GM23338 (cell line): ENCODE results near the gene EYS.

ENCODE experiments used
- CREB1 ChIP-seq: fragments of 250-450 bp; sonication (Bioruptor Pico); IDR thresholded peaks from 2 replicates; pipeline ENCODE4 v1.5.0; 2020; ENCODE audit warnings: low read depth, mild to moderate bottlenecking, moderate library complexity
- EZH2 ChIP-seq: fragments of 200-600 bp; sonication (generic); IDR thresholded peaks from one replicate; pipeline ENCODE4 v1.8.0; 2017; ENCODE audit warnings: antibody characterized with exemption, mild to moderate bottlenecking, low read depth; ENCODE audit not compliant: unreplicated experiment
- EZH2phosphoT487 ChIP-seq: fragments of 200-600 bp; sonication (generic); IDR thresholded peaks from one replicate; pipeline ENCODE4 v1.8.1; 2018; ENCODE audit warnings: antibody characterized with exemption; ENCODE audit not compliant: unreplicated experiment
- JUNB ChIP-seq: IDR thresholded peaks from one replicate; pipeline ENCODE4 v1.6.1; 2016; ENCODE audit warnings: antibody characterized with exemption; ENCODE audit not compliant: unreplicated experiment
- POLR2AphosphoS5 ChIP-seq: IDR thresholded peaks from 2 replicates; pipeline ENCODE4 v1.6.1; 2016; ENCODE audit warnings: antibody characterized with exemption, low read depth
- ZNF114 ChIP-seq: fragments of 250-450 bp; sonication (Bioruptor Pico); IDR thresholded peaks from 2 replicates; pipeline ENCODE4 v1.5.0; 2020; ENCODE audit warnings: mild to moderate bottlenecking, moderate library complexity
- ZNF331 ChIP-seq: fragments of 250-450 bp; sonication (Bioruptor Pico); IDR thresholded peaks from 2 replicates; pipeline ENCODE4 v1.5.0; 2020; ENCODE audit warnings: low read depth, mild to moderate bottlenecking, moderate library complexity
- TF ChIP-seq, protein P1 (sequence below), 2 experiments: fragments of 200-600 bp in 1 of 2; sonication (generic) in 1 of 2; conservative IDR thresholded peaks; 2 replicates each; pipeline versions ENCODE4 v1.5.1 to v1.6.1; 2016 to 2017; ENCODE audit warnings: antibody characterized with exemption in 2 of 2, low read depth in 2 of 2, mild to moderate bottlenecking in 2 of 2, moderate library complexity in 1 of 2
- TF ChIP-seq, protein P2 (sequence below): IDR thresholded peaks from one replicate; pipeline ENCODE4 v1.6.1; 2018; ENCODE audit warnings: antibody characterized with exemption; ENCODE audit not compliant: unreplicated experiment
- TF ChIP-seq, protein P3 (sequence below): IDR thresholded peaks from 2 replicates; pipeline ENCODE4 v1.6.1; 2016; ENCODE audit warnings: antibody characterized with exemption

DNA sequence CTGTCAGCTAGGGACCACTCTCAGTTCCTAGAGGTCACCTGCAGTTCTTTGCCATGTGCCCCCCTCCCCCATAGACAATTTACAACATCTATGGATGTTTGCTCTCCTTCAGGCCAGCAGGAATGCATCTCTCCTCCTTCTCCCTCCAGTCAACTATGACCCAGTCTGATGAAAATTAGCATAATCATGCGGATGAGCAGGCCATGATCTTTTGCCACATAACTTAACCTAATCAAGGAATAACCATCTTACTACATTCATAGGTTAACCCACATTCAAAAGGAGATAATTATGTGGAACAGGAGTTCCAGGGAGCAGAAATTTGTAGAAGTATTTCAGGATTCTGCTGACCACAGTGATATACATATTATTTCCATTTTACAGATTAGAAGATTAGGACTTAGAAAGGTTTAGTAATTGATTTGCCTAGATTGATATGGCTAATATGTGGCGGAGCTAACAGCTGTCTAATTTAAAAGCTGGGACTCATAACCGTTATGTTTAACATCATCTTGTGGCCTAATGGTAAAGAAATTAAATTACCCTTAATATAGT, 1585.9 kb downstream of the EYS start:
- TF ChIP-seq, protein P1, sequence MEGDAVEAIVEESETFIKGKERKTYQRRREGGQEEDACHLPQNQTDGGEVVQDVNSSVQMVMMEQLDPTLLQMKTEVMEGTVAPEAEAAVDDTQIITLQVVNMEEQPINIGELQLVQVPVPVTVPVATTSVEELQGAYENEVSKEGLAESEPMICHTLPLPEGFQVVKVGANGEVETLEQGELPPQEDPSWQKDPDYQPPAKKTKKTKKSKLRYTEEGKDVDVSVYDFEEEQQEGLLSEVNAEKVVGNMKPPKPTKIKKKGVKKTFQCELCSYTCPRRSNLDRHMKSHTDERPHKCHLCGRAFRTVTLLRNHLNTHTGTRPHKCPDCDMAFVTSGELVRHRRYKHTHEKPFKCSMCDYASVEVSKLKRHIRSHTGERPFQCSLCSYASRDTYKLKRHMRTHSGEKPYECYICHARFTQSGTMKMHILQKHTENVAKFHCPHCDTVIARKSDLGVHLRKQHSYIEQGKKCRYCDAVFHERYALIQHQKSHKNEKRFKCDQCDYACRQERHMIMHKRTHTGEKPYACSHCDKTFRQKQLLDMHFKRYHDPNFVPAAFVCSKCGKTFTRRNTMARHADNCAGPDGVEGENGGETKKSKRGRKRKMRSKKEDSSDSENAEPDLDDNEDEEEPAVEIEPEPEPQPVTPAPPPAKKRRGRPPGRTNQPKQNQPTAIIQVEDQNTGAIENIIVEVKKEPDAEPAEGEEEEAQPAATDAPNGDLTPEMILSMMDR (conservative IDR thresholded peaks at IDR 0.05; ENCODE audit: low read depth in 2 of 2) = no peak
- TF ChIP-seq POLR2AphosphoS5 (no peak), EZH2 (no peak), ZNF114 (no peak), EZH2phosphoT487 (no peak), ZNF331 (no peak), CREB1 (CRISPR knock-in tag) (no peak), JUNB (no peak)
- TF ChIP-seq, protein P2, sequence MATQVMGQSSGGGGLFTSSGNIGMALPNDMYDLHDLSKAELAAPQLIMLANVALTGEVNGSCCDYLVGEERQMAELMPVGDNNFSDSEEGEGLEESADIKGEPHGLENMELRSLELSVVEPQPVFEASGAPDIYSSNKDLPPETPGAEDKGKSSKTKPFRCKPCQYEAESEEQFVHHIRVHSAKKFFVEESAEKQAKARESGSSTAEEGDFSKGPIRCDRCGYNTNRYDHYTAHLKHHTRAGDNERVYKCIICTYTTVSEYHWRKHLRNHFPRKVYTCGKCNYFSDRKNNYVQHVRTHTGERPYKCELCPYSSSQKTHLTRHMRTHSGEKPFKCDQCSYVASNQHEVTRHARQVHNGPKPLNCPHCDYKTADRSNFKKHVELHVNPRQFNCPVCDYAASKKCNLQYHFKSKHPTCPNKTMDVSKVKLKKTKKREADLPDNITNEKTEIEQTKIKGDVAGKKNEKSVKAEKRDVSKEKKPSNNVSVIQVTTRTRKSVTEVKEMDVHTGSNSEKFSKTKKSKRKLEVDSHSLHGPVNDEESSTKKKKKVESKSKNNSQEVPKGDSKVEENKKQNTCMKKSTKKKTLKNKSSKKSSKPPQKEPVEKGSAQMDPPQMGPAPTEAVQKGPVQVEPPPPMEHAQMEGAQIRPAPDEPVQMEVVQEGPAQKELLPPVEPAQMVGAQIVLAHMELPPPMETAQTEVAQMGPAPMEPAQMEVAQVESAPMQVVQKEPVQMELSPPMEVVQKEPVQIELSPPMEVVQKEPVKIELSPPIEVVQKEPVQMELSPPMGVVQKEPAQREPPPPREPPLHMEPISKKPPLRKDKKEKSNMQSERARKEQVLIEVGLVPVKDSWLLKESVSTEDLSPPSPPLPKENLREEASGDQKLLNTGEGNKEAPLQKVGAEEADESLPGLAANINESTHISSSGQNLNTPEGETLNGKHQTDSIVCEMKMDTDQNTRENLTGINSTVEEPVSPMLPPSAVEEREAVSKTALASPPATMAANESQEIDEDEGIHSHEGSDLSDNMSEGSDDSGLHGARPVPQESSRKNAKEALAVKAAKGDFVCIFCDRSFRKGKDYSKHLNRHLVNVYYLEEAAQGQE = no peak
- TF ChIP-seq, protein P3, sequence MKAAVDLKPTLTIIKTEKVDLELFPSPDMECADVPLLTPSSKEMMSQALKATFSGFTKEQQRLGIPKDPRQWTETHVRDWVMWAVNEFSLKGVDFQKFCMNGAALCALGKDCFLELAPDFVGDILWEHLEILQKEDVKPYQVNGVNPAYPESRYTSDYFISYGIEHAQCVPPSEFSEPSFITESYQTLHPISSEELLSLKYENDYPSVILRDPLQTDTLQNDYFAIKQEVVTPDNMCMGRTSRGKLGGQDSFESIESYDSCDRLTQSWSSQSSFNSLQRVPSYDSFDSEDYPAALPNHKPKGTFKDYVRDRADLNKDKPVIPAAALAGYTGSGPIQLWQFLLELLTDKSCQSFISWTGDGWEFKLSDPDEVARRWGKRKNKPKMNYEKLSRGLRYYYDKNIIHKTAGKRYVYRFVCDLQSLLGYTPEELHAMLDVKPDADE = no peak
